Thoracic aorta (tissue), 2 donors: ENCODE data around the gene BHLHE41. TPM values are rescaled to one million over a fixed set of nuclear protein-coding genes. Genes with fewer than 3 reads are reported as not detected.

ENCODE experiments used
- ATAC-seq: fragments of 150-250 bp; one replicate; pipeline ENCODE4 v1.8.0; 2017; ENCODE audit warnings: low read depth; ENCODE audit not compliant: insufficient number of reproducible peaks, low FRiP score
- DNase-seq: peaks from one replicate; pipeline ENCODE4 v3.0.0-alpha.2; 2020; ENCODE audit warnings: low spot score
- H3K27ac ChIP-seq, 2 donors: fragments of 200-600 bp; sonication (generic); 1 replicate in 1 of 2; 2 replicates in 1 of 2; pipeline ENCODE4 v1.5.1; 2016; ENCODE audit warnings: mild to moderate bottlenecking in 2 of 2, moderate library complexity in 2 of 2
- H3K27me3 ChIP-seq: fragments of 200-600 bp; sonication (generic); replicated peaks from 2 replicates; pipeline ENCODE4 v1.6.0; 2016; ENCODE audit warnings: mild to moderate bottlenecking; ENCODE audit not compliant: insufficient read depth
- H3K36me3 ChIP-seq: fragments of 200-600 bp; sonication (generic); one replicate; pipeline ENCODE4 v1.5.1; 2016
- H3K4me1 ChIP-seq, 2 donors: fragments of 200-600 bp; sonication (generic); 1 replicate in 1 of 2; 2 replicates in 1 of 2; pipeline versions ENCODE4 v1.5.1 to v1.6.0; 2016; ENCODE audit warnings: low read depth in 2 of 2, mild to moderate bottlenecking in 1 of 2; ENCODE audit not compliant: control insufficient read depth in 1 of 2
- H3K4me3 ChIP-seq: fragments of 200-600 bp; sonication (generic); 2 replicates; pipeline ENCODE4 v1.5.1; 2016; ENCODE audit warnings: mild to moderate bottlenecking
- H3K9me3 ChIP-seq: fragments of 200-600 bp; sonication (generic); 2 replicates; pipeline ENCODE4 v1.5.1; 2016
- total RNA-seq, 2 donors: library from RNA; depleted of rRNA; stranded (reverse); fragments of >200 nt; gene quantifications; one replicate each; pipeline versions ENCODE4 v1.1.0 to v1.2.3, GENCODE V29; 2016
- TF ChIP-seq, protein P1 (sequence below): fragments of 200-600 bp; sonication (generic); IDR thresholded peaks from one replicate; pipeline ENCODE4 v1.5.1; 2019; ENCODE audit warnings: antibody characterized with exemption

BHLHE41 gene
- total RNA-seq, 2 donors from 2014 or later, result 7.5 to 29.8 TPM

DNA sequence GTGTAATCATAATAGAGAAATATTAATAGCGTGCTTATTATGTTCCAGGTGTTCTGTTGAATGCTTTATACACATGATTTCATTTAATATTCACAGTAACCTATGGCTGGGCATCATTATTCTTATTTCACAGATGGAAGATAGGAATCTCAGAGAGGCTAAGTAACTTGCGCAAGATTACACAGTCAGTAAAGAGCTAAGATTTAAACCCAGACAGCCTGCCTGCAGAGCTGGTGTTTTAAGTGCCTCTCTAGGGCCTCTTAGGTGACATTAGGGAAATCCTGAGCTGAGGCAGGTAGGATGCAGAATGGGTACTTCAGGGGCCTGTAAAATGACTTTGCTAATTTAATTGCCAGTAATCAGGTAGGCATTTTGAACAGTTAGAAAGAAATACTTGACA, 18.5 kb upstream of the BHLHE41 start:
- ATAC-seq (no peak), DNase-seq (no peak)
- Histone ChIP-seq H3K27ac (no peak overlapping the region), H3K9me3 (no peaks in the 10 kb centered on the region), H3K36me3 (no peaks in the 10 kb centered on the region), H3K27me3 (no peaks in the 10 kb centered on the region), H3K4me1 (no peaks in the 10 kb centered on the region), H3K4me3 (no peak overlapping the region)
- TF ChIP-seq, protein P1, sequence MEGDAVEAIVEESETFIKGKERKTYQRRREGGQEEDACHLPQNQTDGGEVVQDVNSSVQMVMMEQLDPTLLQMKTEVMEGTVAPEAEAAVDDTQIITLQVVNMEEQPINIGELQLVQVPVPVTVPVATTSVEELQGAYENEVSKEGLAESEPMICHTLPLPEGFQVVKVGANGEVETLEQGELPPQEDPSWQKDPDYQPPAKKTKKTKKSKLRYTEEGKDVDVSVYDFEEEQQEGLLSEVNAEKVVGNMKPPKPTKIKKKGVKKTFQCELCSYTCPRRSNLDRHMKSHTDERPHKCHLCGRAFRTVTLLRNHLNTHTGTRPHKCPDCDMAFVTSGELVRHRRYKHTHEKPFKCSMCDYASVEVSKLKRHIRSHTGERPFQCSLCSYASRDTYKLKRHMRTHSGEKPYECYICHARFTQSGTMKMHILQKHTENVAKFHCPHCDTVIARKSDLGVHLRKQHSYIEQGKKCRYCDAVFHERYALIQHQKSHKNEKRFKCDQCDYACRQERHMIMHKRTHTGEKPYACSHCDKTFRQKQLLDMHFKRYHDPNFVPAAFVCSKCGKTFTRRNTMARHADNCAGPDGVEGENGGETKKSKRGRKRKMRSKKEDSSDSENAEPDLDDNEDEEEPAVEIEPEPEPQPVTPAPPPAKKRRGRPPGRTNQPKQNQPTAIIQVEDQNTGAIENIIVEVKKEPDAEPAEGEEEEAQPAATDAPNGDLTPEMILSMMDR, result no peak

GRCh38 chr12:26138860-26139259, 14.0 kb upstream of the BHLHE41 start:
- no peak for ATAC-seq
- TF ChIP-seq, protein P1, result no peak

GRCh38 chr12:26136688-26137087, 11.9 kb upstream of the BHLHE41 start:
- H3K36me3 ChIP-seq, result no peaks in the 10 kb centered on the region
- H3K27ac ChIP-seq, result no peak overlapping the region
- H3K4me3 ChIP-seq, result no peak overlapping the region
- H3K4me1 ChIP-seq, result peaks cover 4 to 15% of the 10 kb centered on the region in 2 donors
- H3K9me3 ChIP-seq, result no peaks in the 10 kb centered on the region
- DNase-seq (no peak), ATAC-seq (no peak)
- H3K27me3 ChIP-seq, result no peaks in the 10 kb centered on the region
- TF ChIP-seq, protein P1, result no peak

More at GRCh38 chr12:26138860-26139259, 14.0 kb upstream of the BHLHE41 start:
- H3K27me3 ChIP-seq, result no peaks in the 10 kb centered on the region
- DNase-seq, result no peak
- H3K9me3 ChIP-seq, result no peaks in the 10 kb centered on the region
- no peaks in the 10 kb centered on the region for H3K36me3 ChIP-seq
- no peak overlapping the region for H3K4me3 ChIP-seq
- no peak overlapping the region for H3K27ac ChIP-seq
- H3K4me1 ChIP-seq, result peaks cover 4 to 15% of the 10 kb centered on the region in 2 donors

DNA sequence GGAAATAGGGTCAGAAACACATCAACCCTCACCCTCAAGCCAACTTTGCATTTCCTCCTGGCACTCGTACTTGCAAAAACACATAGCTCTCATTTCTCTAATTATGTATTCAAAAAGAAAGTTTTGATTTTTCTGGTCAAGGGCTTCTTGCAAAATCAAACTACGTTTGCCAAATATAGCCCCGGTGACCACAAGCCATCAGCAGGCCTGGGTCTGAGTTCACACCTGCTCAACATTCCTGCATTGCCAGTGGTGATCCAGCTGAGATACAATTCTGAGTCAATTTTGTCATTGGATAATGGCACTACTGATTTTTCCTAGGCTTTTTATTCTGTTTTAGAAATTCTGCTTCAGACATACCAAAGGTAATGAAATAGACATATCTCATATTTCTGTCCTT, 10.7 kb upstream of the BHLHE41 start:
- TF ChIP-seq, protein P1, result no peak
- H3K4me3 ChIP-seq, result no peak overlapping the region
- H3K27ac ChIP-seq, result peak overlapping the region; percentile 48 to 68
- no peak for ATAC-seq
- no peaks in the 10 kb centered on the region for H3K27me3 ChIP-seq
- no peaks in the 10 kb centered on the region for H3K9me3 ChIP-seq
- peaks cover 4 to 15% of the 10 kb centered on the region in 2 donors for H3K4me1 ChIP-seq
- no peak for DNase-seq
- H3K36me3 ChIP-seq, result no peaks in the 10 kb centered on the region

DNA sequence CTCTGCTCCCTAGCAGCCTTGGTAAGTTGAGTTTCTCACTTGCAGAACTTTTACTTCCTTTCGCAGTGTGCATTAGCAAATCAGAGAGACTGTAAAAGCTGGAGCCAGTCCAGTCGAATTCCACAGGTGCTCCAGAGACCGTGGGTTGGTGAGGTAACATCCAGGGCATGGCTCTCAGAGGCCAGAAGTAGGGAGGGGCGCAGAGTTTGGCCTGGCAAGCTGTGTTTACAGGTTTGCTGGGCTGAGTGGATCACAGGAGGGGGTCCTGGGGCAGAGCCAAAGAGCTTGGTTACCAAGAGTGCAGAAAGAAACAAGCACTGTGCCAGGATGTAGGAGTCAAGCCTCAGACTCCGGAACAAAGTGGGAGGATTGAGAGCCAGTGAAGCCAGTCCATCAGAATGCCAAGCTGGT, 10.2 kb upstream of the BHLHE41 start:
- Histone ChIP-seq H3K36me3 (no peaks in the 10 kb centered on the region), H3K4me3 (no peak overlapping the region), H3K27me3 (no peaks in the 10 kb centered on the region), H3K9me3 (no peaks in the 10 kb centered on the region), H3K27ac (peak overlapping the region; percentile 48 to 68), H3K4me1 (peaks cover 4 to 15% of the 10 kb centered on the region in 2 donors)
- DNase-seq, result peak; percentile 43
- TF ChIP-seq, protein P1, result no peak
- ATAC-seq, result no peak
